T-helper 9 cell (primary cell): Measurements from ENCODE around the gene TFAP2C.
"Not testable (repeated sequence)": the region's sequence is repeated elsewhere in the genome, so short reads cannot be mapped to it uniquely, and the experiment has no call there.

Experiments used
- DNase-seq: peaks from one replicate; pipeline ENCODE4 v3.0.0-alpha.2; 2020

Gene TFAP2C

GRCh38 chr20:56617489-56617888 is 11.6 kb upstream of the TFAP2C start:
- DNase-seq = no peak

DNA sequence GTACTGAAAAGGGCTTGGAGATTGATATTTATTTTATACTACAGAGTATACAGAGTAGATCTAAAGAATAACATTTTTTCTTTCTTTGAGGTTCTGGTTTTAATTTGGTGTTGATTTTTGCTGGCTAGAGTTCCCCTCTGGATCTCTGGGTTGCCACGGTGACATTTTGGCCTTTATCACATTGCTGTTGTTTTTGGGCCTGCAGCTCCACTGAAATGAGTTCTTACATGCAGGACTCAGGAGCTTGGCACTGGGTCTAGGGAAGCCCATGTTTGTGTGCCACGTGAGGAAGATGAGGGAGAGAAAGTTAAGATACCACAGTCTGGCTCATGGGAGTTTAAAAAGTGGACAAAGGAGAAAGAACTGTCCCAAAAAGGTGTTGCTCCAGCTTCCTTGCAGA is 7.4 kb upstream of the TFAP2C start:
- DNase-seq = no peak

GRCh38 chr20:56623930-56624329 is 5.2 kb upstream of the TFAP2C start:
- not testable (repeated sequence) for DNase-seq

DNA sequence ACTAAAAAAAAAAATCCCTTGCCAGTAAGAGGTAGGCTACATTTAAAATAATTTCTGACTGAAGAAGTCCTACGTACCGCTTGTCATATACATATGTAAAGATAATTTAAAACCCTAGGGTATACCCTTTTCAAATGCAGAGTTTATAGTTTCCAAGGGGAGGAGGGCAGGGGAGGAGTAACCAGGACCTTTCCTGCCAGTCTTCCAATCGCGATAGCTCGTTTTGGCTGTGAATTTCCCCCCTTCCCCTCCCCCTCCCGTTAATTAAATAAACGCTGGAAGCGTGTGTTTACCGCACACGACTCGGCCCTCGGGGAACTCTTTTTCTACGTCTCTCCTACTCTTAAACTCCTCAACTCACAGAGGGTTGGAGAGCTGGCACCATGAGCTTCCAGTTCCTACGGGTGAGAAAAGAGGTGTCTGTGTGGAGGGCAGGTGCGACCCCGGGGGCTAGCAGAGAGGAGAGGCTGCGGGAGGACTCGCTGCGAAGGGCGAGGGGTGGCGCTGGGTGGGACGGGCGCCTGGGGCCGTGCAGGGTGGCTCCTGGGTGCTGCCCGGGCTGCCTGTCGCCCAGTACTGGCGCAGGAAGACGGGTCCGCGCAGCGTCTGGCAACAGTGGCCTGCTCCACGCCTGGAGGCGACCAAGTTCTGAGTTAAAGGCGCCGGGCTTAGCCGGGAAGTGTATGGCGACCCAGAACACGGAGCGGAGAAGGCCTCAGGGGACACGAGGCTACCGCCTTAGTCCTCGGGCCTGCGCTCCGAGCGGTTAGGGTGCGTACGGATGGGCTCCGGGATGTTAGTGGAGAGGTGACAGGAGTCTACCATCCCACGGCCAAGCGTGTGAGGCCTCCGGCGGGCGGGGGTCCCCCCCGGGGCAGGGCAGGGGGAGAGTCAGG is 4.1 kb upstream of the TFAP2C start:
- DNase-seq = no peak

- no peak for DNase-seq
These were observed 3.3 kb upstream of the TFAP2C start for GRCh38 chr20:56625837-56626236.

- DNase-seq = no peak
These were observed 2.6 kb upstream of the TFAP2C start for GRCh38 chr20:56626367-56627121.

- no peak for DNase-seq
These were observed 1.7 kb upstream of the TFAP2C start for GRCh38 chr20:56627122-56628014.

- DNase-seq = no peak
These were observed 862 bp upstream of the TFAP2C start for GRCh38 chr20:56628015-56628872.

- no peak for DNase-seq
These were observed 469 bp downstream of the TFAP2C start for GRCh38 chr20:56629464-56630085.

- no peak for DNase-seq
These were observed 984 bp downstream of the TFAP2C start for GRCh38 chr20:56630086-56630493.

DNA sequence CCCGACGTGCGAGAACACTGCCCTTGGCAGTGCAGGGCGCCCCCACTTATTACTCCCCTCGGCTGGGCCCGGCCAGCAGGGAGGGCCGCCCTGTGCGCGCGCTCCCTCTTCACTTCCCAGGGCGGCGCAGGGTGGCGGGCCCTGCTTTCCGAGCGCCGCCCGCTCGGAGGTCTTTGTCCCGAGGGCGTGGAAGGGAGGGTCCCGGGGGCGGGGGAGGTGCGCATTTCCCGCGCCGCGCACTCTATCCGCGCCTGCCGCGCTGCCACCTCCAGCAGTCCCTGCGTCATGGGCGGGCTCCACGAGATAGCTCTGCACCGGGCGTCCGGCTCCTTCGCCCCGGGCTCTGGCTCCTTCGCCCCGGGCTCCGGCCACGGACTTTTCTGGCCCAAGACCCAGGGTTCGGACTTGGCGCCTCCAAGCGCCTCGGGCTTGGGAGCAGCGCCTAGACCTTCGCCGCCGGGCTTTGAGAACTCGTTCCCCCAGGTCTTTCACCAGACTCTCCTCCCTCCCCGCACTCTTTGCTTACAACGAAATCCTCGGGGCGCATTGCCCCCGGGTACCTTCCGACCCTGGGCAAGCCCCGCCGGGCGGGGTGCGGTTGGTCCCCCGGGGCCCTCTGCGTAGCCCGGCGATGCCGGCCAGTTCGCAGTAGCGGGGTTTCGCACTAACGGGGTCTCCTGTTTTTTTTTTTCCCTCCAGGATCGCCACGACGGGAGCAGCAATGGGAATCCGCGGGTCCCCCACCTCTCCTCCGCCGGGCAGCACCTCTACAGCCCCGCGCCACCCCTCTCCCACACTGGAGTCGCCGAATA is 1.6 kb downstream of the TFAP2C start:
- DNase-seq = no peak

DNA sequence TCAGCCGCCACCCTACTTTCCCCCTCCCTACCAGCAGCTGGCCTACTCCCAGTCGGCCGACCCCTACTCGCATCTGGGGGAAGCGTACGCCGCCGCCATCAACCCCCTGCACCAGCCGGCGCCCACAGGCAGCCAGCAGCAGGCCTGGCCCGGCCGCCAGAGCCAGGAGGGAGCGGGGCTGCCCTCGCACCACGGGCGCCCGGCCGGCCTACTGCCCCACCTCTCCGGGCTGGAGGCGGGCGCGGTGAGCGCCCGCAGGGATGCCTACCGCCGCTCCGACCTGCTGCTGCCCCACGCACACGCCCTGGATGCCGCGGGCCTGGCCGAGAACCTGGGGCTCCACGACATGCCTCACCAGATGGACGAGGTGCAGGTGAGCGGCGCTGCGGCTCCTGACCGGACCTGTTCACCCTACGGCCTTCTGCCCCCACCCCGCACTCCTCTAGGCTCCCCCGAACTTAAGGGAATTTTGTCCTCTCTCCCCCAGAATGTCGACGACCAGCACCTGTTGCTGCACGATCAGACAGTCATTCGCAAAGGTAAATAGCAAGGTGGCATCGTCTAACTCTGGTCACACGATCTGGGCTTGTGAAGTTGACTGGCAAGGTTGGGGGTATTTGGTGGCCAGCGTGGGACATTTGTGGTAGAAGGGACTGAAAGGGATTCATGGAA is 2.3 kb downstream of the TFAP2C start:
- DNase-seq = no peak

DNA sequence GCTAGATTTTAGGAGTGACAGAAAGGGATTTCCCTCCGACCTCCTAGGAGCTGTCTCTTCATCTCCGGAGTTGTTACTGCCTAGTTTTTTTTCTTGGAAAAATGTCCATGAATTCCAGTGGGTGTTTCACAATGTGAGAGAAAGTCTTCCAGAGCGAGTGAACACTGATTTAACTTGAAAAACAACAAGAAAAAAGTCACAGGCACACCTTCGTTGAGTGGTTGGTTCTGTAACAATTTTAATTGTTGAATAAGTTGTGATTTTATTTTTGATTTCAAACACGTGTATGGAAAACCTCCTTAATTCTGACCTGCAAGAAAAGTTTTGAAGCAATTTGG is 2.9 kb downstream of the TFAP2C start:
- no peak for DNase-seq

- DNase-seq = no peak
These were observed 5.2 kb downstream of the TFAP2C start for GRCh38 chr20:56634307-56634706.

- DNase-seq = no peak
These were observed 5.8 kb downstream of the TFAP2C start for GRCh38 chr20:56634735-56635385.

GRCh38 chr20:56636716-56637115 is 7.6 kb downstream of the TFAP2C start:
- DNase-seq = no peak

DNA sequence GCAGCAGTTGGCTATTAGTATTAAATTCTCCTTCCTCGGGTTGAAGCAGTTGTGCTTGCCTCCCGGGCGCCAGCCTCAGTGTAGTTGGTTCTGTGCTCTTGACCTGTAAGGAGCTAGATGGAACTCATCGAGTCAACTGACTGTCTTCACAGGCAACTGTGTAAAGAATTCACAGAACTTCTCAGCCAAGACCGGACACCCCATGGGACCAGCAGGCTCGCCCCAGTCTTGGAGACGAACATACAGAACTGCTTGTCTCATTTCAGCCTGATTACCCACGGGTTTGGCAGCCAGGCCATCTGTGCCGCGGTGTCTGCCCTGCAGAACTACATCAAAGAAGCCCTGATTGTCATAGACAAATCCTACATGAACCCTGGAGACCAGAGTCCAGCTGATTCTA is 8.5 kb downstream of the TFAP2C start:
- no peak for DNase-seq

- DNase-seq = no peak
These were observed 17.5 kb downstream of the TFAP2C start for GRCh38 chr20:56646599-56646998.

DNA sequence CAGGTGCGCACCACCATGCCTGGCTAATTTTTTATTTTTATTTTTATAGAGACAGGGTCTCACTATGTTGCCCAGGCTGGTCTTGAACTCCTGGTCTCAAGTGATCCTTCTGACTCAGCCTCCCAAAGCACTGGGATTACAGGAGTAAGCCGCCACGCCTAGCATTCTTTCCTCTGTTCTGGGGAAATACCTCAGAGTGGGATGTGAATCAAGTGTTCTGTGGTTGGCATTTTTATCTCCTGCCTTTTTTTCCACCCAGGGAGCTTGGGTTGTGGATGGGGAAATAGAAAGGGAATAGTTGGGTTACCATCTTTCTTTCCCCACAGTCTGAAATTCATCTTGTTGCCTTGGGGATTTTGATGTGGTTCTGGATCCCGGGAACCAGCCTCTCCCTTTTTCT is 24.1 kb downstream of the TFAP2C start:
- no peak for DNase-seq

GRCh38 chr20:56656632-56657031 is 27.5 kb downstream of the TFAP2C start:
- DNase-seq = no peak
